Activated CD8-positive, alpha-beta memory T cell treated with anti-CD3 and anti-CD28 coated beads for 4 hours (primary cell): Measurements from ENCODE around the gene KANK4.

ENCODE experiments used
- DNase-seq, 2 donors: peaks; one replicate each; pipeline ENCODE4 v3.0.0-alpha.2; 2020; ENCODE audit warnings: low read depth in 2 of 2

KANK4 gene

GRCh38 chr1:62336995-62337705 is 17.9 kb upstream of the KANK4 start:
- no peak for DNase-seq

- no peak for DNase-seq
Observed at GRCh38 chr1:62336638-62336994, 17.4 kb upstream of the KANK4 start.

GRCh38 chr1:62335656-62336055 is 16.4 kb upstream of the KANK4 start:
- no peak for DNase-seq

DNA sequence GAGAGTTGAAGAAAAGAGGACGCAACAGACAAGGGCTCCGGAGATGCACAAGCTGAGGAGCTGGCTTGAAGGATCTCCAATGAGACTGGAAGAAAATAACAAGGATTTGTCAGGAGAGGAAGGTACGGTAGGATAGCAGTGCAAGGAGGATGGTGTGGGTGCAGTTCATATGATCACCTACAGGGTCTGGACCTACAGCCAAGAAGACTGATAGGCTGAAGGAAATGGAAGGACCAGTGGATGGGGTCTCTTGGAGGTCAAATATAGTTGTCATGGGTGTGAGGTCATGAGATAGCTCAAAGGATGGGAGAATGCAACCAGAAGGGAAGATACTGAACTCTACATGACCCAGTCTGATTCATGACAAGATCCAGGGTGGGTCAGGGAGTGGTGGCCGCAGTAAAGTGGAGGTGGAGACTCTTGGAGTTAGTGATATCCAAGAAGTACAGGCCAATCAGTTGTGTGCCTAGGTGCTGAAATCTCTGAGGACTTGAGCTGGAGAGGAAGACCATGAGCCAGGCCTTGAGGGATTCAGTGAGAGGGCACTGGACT is 15.3 kb upstream of the KANK4 start:
- no peak for DNase-seq

- DNase-seq = no peak
Observed at GRCh38 chr1:62333441-62333840, 14.2 kb upstream of the KANK4 start.

- DNase-seq = no peak
Observed at GRCh38 chr1:62327360-62328055, 8.3 kb upstream of the KANK4 start.

DNA sequence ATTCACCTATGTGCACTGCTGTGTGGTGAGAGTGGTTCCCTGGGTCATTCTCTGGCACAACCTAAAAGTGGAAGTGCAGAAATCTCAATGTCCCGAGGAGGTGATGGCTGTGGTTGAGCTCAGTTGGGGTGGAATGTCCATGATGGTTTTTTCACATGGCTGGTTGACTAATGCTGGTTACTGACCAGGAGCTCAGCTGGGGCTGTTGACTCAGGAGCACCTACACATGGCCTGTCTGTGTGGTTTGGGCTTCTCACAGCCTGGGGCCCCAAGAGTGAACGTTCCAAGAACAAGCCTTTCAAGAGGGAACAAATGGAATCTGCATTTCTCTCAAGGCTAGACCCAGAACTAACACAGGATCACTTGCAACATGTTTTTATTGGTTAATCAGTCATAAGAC is 6.4 kb upstream of the KANK4 start:
- DNase-seq = no peak

- DNase-seq = no peak
Observed at GRCh38 chr1:62325081-62325480, 5.8 kb upstream of the KANK4 start.

- DNase-seq = no peak
Observed at GRCh38 chr1:62321446-62321845, 2.2 kb upstream of the KANK4 start.

DNA sequence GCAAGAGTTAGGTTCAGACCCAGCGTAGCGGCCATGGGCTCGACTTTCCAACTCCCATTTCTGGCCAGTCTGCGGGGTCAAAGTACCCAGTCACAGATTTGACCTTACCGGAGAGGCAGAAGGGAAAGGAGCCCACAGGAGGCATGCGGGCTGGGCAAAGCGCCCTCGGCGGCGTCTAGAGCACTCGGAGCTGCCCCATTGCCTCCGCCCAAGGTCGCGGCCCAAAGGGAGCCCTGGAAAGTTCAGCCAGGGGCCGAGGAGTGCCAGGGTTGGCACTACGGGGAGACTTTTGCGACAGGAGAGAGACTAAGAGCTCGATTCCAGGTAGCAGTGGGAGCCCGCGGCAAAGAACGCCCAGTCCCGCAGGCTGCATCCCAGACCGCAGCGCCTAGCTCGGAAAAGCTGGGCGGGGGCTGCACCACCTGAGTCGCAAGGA is 896 bp downstream of the KANK4 start:
- no peak for DNase-seq

- no peak for DNase-seq
Observed at GRCh38 chr1:62317021-62317768, 2.0 kb downstream of the KANK4 start.

GRCh38 chr1:62316135-62316534 is 3.1 kb downstream of the KANK4 start:
- DNase-seq = no peak

GRCh38 chr1:62315387-62315786 is 3.8 kb downstream of the KANK4 start:
- no peak for DNase-seq

DNA sequence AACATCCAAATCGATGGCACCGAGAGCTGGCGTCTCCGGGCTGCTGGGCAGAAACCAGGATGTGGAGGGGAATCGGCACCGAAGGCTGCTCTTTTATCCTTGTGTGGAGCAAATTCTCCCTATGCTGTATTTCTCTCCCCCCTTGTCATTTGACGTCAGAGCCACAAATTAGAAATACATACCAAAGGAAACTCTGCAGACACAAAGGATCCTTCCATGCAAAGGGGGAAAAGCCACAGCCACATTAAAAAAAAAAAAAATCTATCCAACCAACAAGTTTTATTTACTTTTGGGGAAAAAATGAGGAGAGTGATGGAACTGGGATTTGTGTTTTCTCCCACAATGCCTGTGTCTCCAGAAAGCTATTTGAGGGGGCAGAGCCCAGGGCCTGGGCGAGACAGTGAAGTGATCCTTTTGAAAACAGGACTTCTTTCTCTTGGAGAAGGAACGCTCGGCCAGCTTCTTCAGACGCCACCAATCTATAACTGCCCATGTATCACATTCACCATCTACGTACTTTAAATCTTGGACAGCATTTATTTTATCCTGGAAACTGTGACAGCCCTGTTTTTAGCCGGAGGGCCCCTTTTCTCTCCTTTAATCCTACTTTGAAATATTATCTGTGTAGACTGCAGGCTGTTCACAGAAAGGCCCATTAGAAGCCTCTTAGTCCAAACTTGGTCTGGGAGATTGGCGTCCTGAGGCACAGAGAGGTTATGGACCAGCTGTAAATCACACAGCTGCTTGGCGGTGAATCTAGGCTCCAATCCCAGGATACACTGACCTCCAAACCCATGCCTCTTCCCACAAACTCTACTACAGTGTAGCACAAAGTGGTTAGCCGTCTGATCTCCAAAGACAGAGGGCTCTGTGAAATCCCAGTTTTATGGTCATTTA is 4.5 kb downstream of the KANK4 start:
- DNase-seq = no peak

DNA sequence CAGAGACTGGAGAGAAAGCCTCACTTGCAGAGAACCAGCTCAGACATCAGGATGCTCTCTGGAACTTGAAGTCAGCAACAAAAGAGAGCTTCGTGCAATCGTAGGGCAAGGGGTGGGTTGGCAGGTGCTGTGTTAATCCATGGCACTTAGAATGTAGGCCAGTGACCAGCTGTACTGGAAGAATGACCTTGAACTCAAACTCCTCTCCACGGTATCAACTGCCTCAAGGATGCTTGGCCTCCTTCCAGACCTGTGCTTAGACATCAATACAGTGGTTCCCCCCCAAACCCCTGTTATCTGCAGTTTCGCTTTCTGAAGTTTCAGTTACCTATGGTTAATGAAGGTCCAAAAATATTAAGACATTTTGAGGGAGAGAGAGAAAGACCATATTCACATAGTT is 6.5 kb downstream of the KANK4 start:
- DNase-seq = no peak

DNA sequence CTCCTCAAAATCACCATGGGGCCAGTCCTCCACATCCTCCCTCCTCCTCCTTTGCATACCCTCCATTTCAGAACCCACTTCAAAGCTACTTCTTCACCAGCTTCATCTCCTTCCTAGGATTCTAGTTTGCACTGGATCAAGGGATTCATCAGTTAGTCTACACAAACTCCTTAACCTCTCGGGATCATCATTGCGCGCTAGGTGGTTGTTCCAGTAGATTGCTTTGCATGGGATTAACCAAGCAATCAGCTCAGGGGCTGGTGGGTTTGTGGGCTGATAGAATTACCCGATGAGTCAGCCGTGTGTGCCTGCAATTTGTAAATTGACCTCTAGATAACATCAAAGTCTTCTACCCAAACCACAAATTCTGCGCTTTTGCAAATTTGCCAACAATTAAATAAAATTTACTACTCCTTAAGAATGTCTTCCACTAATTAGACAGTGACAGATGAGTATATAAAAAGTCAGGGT is 7.7 kb downstream of the KANK4 start:
- no peak for DNase-seq

GRCh38 chr1:62309906-62310305 is 9.3 kb downstream of the KANK4 start:
- DNase-seq = no peak

DNA sequence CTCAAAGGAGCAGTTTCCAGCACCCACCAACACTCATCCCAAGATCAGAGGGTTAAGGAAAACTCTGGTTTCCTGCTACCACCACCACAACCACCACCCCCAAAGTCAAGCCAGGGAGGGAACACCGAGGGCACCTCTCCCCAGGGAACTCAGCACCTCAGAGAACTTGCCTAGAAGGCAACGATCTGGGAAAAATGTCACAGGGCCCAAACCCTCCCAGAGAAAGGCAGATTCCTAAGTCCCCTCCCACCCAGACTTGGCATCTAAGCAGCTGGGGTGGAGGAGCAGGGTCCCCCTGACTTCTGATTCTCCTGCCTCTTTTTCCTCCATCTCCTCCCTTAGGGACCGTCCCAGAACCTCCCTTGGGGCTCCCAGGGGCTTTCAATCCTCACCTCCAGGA is 10.6 kb downstream of the KANK4 start:
- DNase-seq = no peak

DNA sequence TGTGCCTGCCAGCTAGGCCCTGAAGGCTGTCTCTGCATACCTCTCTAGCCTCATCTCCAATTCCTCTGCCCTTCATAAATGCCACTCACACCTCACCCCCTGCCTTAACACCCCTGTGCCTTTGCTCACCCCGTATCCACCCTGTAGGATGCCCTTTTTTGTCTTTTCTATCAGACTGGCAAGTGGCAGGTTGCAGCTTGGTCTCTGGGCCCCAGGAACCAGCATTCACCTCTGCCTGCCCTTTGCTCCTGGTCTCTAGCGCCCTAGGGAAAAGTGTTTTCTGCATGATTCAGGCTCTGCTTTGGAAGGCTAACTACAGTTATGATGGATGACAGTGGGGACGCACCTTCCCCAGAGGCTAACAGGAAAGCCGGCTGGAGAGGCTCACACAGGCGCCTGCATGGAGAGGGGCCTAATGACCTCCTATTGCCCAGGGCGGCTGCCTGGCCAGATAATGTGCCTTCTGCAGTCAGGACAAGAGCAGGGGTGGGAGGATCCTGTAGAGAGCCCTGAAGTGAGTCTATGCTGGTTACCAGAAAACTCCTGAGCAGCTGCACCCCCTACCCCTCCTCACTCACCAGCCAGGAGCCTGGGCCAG is 11.2 kb downstream of the KANK4 start:
- DNase-seq = no peak

DNA sequence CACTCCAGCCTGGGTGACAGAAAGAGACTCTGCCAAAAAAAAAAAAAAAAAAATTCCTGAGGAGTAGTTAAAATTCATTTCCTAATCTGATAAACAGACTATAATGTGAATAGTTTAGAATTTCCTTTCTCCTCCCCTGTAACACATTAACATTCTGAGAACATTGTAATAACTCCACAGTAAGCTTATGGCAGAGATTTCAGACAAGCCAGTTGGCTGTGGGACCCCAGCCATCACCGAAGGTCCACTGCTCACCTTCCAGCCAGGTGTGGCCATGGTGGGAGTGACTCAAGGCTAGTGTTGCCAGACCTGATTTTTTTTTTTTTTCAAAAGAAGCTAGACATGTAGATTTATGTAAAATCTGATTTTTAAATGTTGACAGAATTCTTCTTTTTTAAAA is 11.8 kb downstream of the KANK4 start:
- DNase-seq = no peak

GRCh38 chr1:62306065-62306464 is 13.2 kb downstream of the KANK4 start:
- no peak for DNase-seq
